IPS-18a (cell line): ENCODE results near the gene SF3B4.
"Not testable (repeated sequence)": the region's sequence is repeated elsewhere in the genome, so short reads cannot be mapped to it uniquely, and the experiment has no call there.

Experiments used
- H3K27ac ChIP-seq: one replicate; pipeline ENCODE4 v1.5.1; 2013; ENCODE audit warnings: low read length
- H3K27me3 ChIP-seq: one replicate; pipeline ENCODE4 v1.6.1; 2013; ENCODE audit warnings: mild to moderate bottlenecking, low read length; ENCODE audit not compliant: control insufficient read depth, insufficient read depth
- H3K36me3 ChIP-seq: one replicate; pipeline ENCODE4 v1.6.1; 2013; ENCODE audit warnings: low read depth, low read length; ENCODE audit not compliant: control insufficient read depth
- H3K4me1 ChIP-seq: one replicate; pipeline ENCODE4 v1.6.1; 2013; ENCODE audit warnings: low read depth, low read length; ENCODE audit not compliant: control insufficient read depth
- H3K4me3 ChIP-seq: one replicate; pipeline ENCODE4 v1.5.1; 2013; ENCODE audit warnings: low read length
- H3K9ac ChIP-seq: one replicate; pipeline ENCODE4 v1.6.1; 2013; ENCODE audit warnings: mild to moderate bottlenecking, low read length, moderate library complexity
- H3K9me3 ChIP-seq: one replicate; pipeline ENCODE4 v1.6.1; 2013; ENCODE audit warnings: low read depth, low read length; ENCODE audit not compliant: control insufficient read depth

The SF3B4 gene

GRCh38 chr1:149927563-149928400 is at the start of gene SF3B4:
SF3B4 (minus strand) TSS chr1:149927803; CDS start chr1:149927759, 44 bp downstream.
- Histone ChIP-seq H3K4me3 (peak within 1 kb of the TSS; percentile 85), H3K27me3 (no peaks in the 10 kb centered on the region), H3K9me3 (no peaks in the 10 kb centered on the region), H3K27ac (peak within 1 kb of the TSS; percentile 88), H3K36me3 (peaks cover 40% of the 10 kb centered on the region), H3K4me1 (peaks cover 12% of the 10 kb centered on the region), H3K9ac (peak within 1 kb of the TSS; percentile 91)

- Histone ChIP-seq H3K4me3 (no peak overlapping the region), H3K9ac (no peak overlapping the region), H3K9me3 (no peaks in the 10 kb centered on the region), H3K4me1 (no peaks in the 10 kb centered on the region), H3K36me3 (peaks cover 20% of the 10 kb centered on the region), H3K27ac (no peak overlapping the region), H3K27me3 (no peaks in the 10 kb centered on the region)
Observed at GRCh38 chr1:149977345-149977744, 49.7 kb upstream of the SF3B4 start.

GRCh38 chr1:149972547-149972946 is 44.9 kb upstream of the SF3B4 start:
- H3K9ac ChIP-seq = no peak overlapping the region
- no peak overlapping the region for H3K27ac ChIP-seq
- no peaks in the 10 kb centered on the region for H3K4me1 ChIP-seq
- H3K27me3 ChIP-seq = no peaks in the 10 kb centered on the region
- peaks cover 42% of the 10 kb centered on the region for H3K36me3 ChIP-seq
- no peak overlapping the region for H3K4me3 ChIP-seq
- no peaks in the 10 kb centered on the region for H3K9me3 ChIP-seq

- Histone ChIP-seq H3K9me3 (no peaks in the 10 kb centered on the region), H3K27ac (no peak overlapping the region), H3K9ac (no peak overlapping the region), H3K27me3 (no peaks in the 10 kb centered on the region), H3K36me3 (peaks cover 52% of the 10 kb centered on the region), H3K4me3 (no peak overlapping the region), H3K4me1 (no peaks in the 10 kb centered on the region)
Observed at GRCh38 chr1:149967646-149968045, 40.0 kb upstream of the SF3B4 start.

- no peaks in the 10 kb centered on the region for H3K9me3 ChIP-seq
- H3K4me3 ChIP-seq = no peak overlapping the region
- no peaks in the 10 kb centered on the region for H3K27me3 ChIP-seq
- no peak overlapping the region for H3K9ac ChIP-seq
- no peaks in the 10 kb centered on the region for H3K4me1 ChIP-seq
- peaks cover 47% of the 10 kb centered on the region for H3K36me3 ChIP-seq
- no peak overlapping the region for H3K27ac ChIP-seq
Observed at GRCh38 chr1:149967041-149967440, 39.4 kb upstream of the SF3B4 start.

GRCh38 chr1:149966405-149966804 is 38.8 kb upstream of the SF3B4 start:
- Histone ChIP-seq H3K36me3 (peaks cover 44% of the 10 kb centered on the region), H3K4me3 (no peak overlapping the region), H3K9me3 (no peaks in the 10 kb centered on the region), H3K9ac (no peak overlapping the region), H3K27me3 (no peaks in the 10 kb centered on the region), H3K4me1 (no peaks in the 10 kb centered on the region), H3K27ac (no peak overlapping the region)

- H3K4me1 ChIP-seq = no peaks in the 10 kb centered on the region
- no peak overlapping the region for H3K4me3 ChIP-seq
- H3K9ac ChIP-seq = no peak overlapping the region
- H3K36me3 ChIP-seq = peaks cover 39% of the 10 kb centered on the region
- no peaks in the 10 kb centered on the region for H3K9me3 ChIP-seq
- no peaks in the 10 kb centered on the region for H3K27me3 ChIP-seq
- H3K27ac ChIP-seq = no peak overlapping the region
Observed at GRCh38 chr1:149965440-149965839, 37.8 kb upstream of the SF3B4 start.

GRCh38 chr1:149963358-149963757 is 35.8 kb upstream of the SF3B4 start:
- H3K9ac ChIP-seq = no peak overlapping the region
- no peak overlapping the region for H3K27ac ChIP-seq
- no peaks in the 10 kb centered on the region for H3K4me1 ChIP-seq
- no peaks in the 10 kb centered on the region for H3K9me3 ChIP-seq
- no peak overlapping the region for H3K4me3 ChIP-seq
- H3K27me3 ChIP-seq = no peaks in the 10 kb centered on the region
- H3K36me3 ChIP-seq = peaks cover 48% of the 10 kb centered on the region

GRCh38 chr1:149962736-149963135 is 35.1 kb upstream of the SF3B4 start:
- Histone ChIP-seq H3K4me3 (no peak overlapping the region), H3K9me3 (peaks cover 3% of the 10 kb centered on the region), H3K4me1 (no peaks in the 10 kb centered on the region), H3K27ac (no peak overlapping the region), H3K36me3 (peaks cover 50% of the 10 kb centered on the region), H3K27me3 (no peaks in the 10 kb centered on the region), H3K9ac (no peak overlapping the region)

GRCh38 chr1:149962039-149962647 is 34.5 kb upstream of the SF3B4 start:
- H3K9ac ChIP-seq = no peak overlapping the region
- H3K4me1 ChIP-seq = no peaks in the 10 kb centered on the region
- H3K36me3 ChIP-seq = peaks cover 46% of the 10 kb centered on the region
- H3K27ac ChIP-seq = no peak overlapping the region
- peaks cover 3% of the 10 kb centered on the region for H3K9me3 ChIP-seq
- H3K27me3 ChIP-seq = no peaks in the 10 kb centered on the region
- no peak overlapping the region for H3K4me3 ChIP-seq

- not testable (repeated sequence) for H3K9ac ChIP-seq, H3K27me3 ChIP-seq, H3K27ac ChIP-seq, H3K4me3 ChIP-seq, H3K4me1 ChIP-seq, H3K9me3 ChIP-seq
- peaks cover 22% of the 10 kb centered on the region for H3K36me3 ChIP-seq
Observed at GRCh38 chr1:149957548-149957947, 29.9 kb upstream of the SF3B4 start.

- H3K27ac ChIP-seq = no peak overlapping the region
Observed at GRCh38 chr1:149949911-149950310, 22.3 kb upstream of the SF3B4 start.

More at GRCh38 chr1:149949911-149950310, 22.3 kb upstream of the SF3B4 start:
- Histone ChIP-seq H3K4me1 (no peaks in the 10 kb centered on the region), H3K36me3 (peaks cover 35% of the 10 kb centered on the region), H3K9me3 (no peaks in the 10 kb centered on the region), H3K9ac (no peak overlapping the region), H3K27me3 (no peaks in the 10 kb centered on the region), H3K4me3 (no peak overlapping the region)
